Measurements from ENCODE around the gene COL18A1.
"Not testable (repeated sequence)": the region's sequence is repeated elsewhere in the genome, so short reads cannot be mapped to it uniquely, and the experiment has no call there.

The COL18A1 gene

DNA sequence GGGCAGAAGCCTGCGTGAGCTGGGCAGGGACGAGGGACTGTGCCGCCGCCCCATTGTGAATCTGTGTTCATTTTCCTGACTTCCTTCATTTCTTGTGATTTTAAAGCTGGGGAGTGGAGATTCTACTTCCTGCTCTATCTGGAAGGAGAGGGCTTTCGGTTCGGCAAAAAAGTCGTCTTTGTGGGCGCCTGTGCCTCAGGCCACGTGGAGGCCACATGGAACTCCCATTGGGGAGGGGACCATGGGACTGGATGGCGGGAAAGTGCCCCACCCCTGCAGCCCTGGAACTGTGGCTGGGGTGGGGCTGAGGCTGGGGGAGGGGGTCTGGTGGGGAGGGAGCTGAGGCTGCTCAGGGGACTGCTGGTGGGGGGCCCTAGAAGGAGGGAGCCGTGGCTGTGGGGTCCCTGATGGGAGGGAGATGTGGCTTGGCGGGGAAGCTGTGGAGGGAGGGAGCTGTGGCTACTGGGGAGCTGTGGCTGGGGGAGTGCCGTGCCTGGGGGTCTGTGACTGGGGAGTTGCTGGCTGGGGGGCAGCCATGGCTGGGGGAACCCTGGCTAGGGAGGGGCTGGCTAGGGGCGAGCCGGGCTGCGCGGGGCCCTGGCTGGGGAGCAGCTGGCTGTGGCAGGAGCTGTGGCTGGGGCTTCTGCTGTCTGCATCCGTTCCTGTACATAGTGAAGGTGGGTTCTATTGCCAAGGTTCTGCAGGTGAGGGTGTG, 31.5 kb downstream of the COL18A1 start:
- Histone ChIP-seq H3K36me3 (ENCODE audit: control insufficient read depth, insufficient read depth, low read length, severe bottlenecking) (no peaks in the 10 kb centered on the region), H3K9me3 (ENCODE audit: control insufficient read depth, low read length) (no peaks in the 10 kb centered on the region), H3K4me3 (ENCODE audit: low read length) (no peak overlapping the region), H3K27me3 (replicated peaks; ENCODE audit: control insufficient read depth, insufficient read depth, low read length) (no peaks in the 10 kb centered on the region), H3K9ac (ENCODE audit: low read length) (no peak overlapping the region), H3K4me1 (ENCODE audit: control insufficient read depth, insufficient read depth, low read length) (peaks cover 19% of the 10 kb centered on the region)
- no peak for DNase-seq (ENCODE audit: low read depth)

GRCh38 chr21:45437844-45438243, 32.9 kb downstream of the COL18A1 start:
- H3K27me3 ChIP-seq (replicated peaks; ENCODE audit: control insufficient read depth, insufficient read depth, low read length); H3K9ac ChIP-seq (ENCODE audit: low read length); H3K4me3 ChIP-seq (ENCODE audit: low read length); H3K9me3 ChIP-seq (ENCODE audit: control insufficient read depth, low read length); H3K36me3 ChIP-seq (ENCODE audit: control insufficient read depth, insufficient read depth, low read length, severe bottlenecking); DNase-seq (ENCODE audit: low read depth): not testable (repeated sequence)
- peaks cover 13% of the 10 kb centered on the region for H3K4me1 ChIP-seq (ENCODE audit: control insufficient read depth, insufficient read depth, low read length)

- Histone ChIP-seq H3K27me3 (replicated peaks; ENCODE audit: control insufficient read depth, insufficient read depth, low read length) (no peaks in the 10 kb centered on the region), H3K4me1 (ENCODE audit: control insufficient read depth, insufficient read depth, low read length) (peaks cover 7% of the 10 kb centered on the region), H3K9ac (ENCODE audit: low read length) (peak overlapping the region; percentile 83), H3K4me3 (ENCODE audit: low read length) (peak overlapping the region; percentile 70), H3K9me3 (ENCODE audit: control insufficient read depth, low read length) (no peaks in the 10 kb centered on the region), H3K36me3 (ENCODE audit: control insufficient read depth, insufficient read depth, low read length, severe bottlenecking) (no peaks in the 10 kb centered on the region)
- DNase-seq (ENCODE audit: low read depth): no peak
Measured at GRCh38 chr21:45438391-45439145, 33.6 kb downstream of the COL18A1 start.

DNA sequence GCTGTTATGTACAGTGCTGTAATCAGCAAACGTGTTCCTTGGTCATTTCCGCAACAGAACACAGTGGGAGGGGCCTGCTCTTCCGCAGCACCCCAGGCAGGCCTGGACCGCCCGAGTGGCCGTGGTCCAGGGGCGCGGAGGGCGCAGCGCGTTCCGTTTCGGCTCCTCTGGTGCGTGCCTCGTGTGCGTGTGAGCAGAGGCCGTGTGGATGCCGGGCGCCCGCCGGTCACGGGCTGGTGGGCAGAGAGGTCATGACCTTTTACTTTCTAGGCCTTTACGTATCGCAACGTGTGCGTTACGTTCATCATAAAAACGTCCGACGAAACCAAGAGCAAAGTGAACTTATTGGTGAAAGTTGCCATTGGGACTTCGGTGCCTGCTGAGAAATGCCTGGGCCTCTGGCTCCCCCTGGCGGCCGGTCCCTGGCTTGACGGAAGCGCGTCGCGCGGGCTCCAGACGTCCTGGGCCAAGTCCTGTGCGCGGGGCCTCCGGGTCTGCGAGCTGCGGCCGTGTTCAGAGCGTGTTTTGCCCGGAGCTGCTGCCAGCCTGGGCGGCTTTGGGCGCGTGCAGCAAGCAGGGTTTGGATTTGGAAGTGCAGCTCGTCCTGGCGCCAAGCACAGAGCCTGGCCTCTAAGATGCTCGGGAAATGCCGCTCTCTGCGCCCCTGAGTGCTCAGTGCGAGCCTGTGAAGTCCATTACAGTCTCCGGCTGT, 34.4 kb downstream of the COL18A1 start:
- no peaks in the 10 kb centered on the region for H3K9me3 ChIP-seq (ENCODE audit: control insufficient read depth, low read length)
- peak; percentile 90 for DNase-seq (ENCODE audit: low read depth)
- H3K36me3 ChIP-seq (ENCODE audit: control insufficient read depth, insufficient read depth, low read length, severe bottlenecking): no peaks in the 10 kb centered on the region
- peaks cover 7% of the 10 kb centered on the region for H3K4me1 ChIP-seq (ENCODE audit: control insufficient read depth, insufficient read depth, low read length)
- H3K4me3 ChIP-seq (ENCODE audit: low read length): peak overlapping the region; percentile 70
- peak overlapping the region; percentile 83 for H3K9ac ChIP-seq (ENCODE audit: low read length)
- no peaks in the 10 kb centered on the region for H3K27me3 ChIP-seq (replicated peaks; ENCODE audit: control insufficient read depth, insufficient read depth, low read length)

- H3K4me1 ChIP-seq (ENCODE audit: control insufficient read depth, insufficient read depth, low read length): peaks cover 7% of the 10 kb centered on the region
- DNase-seq (ENCODE audit: low read depth): no peak
- no peak overlapping the region for H3K4me3 ChIP-seq (ENCODE audit: low read length)
- no peaks in the 10 kb centered on the region for H3K36me3 ChIP-seq (ENCODE audit: control insufficient read depth, insufficient read depth, low read length, severe bottlenecking)
- no peaks in the 10 kb centered on the region for H3K9me3 ChIP-seq (ENCODE audit: control insufficient read depth, low read length)
- H3K9ac ChIP-seq (ENCODE audit: low read length): no peak overlapping the region
- no peaks in the 10 kb centered on the region for H3K27me3 ChIP-seq (replicated peaks; ENCODE audit: control insufficient read depth, insufficient read depth, low read length)
Measured at GRCh38 chr21:45439901-45440461, 35.0 kb downstream of the COL18A1 start.

GRCh38 chr21:45440736-45441350, 35.9 kb downstream of the COL18A1 start:
- Histone ChIP-seq H3K4me1 (ENCODE audit: control insufficient read depth, insufficient read depth, low read length) (peaks cover 7% of the 10 kb centered on the region), H3K27me3 (replicated peaks; ENCODE audit: control insufficient read depth, insufficient read depth, low read length) (no peaks in the 10 kb centered on the region), H3K9ac (ENCODE audit: low read length) (no peak overlapping the region), H3K4me3 (ENCODE audit: low read length) (no peak overlapping the region), H3K9me3 (ENCODE audit: control insufficient read depth, low read length) (no peaks in the 10 kb centered on the region), H3K36me3 (ENCODE audit: control insufficient read depth, insufficient read depth, low read length, severe bottlenecking) (no peaks in the 10 kb centered on the region)
- DNase-seq (ENCODE audit: low read depth): no peak

DNA sequence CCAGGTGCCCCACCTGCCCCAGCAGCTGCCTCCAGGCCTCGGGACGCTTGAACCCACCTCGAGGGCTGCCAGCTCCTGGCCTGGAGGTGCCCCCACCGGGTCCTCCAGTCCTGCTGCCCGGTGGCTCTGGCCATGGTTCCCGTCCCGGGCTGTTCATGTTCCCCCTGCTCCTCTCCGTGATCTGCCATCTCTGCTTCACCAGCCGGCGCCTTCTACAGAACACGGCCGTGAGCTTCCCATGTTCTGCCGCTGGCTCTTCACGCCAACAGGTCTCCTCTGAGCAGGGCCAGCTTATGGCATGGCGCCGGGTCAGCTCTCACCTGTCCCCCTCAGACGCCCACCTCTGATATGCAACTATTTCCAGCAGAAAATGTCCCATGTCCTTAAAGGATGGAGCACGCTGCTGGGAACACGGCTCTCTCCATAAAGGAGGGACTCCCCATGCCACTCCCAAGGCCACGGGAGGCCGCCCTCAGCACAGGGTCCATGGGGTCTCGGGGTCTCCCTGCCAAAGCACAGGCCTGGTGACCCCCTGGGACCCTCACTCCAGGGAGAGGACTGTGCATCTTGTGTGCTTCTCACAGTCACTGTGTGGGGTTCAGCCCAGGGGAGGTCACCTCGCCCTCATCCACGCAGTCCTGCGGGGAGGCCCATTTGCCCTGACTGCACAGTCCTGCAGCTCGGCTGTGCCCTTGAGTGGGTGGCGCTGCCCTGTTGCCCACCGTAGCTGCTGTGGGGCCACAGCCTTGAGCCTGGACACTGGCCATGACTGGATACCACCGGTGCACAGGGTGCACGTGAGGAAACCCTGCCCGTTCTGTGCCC, 36.7 kb downstream of the COL18A1 start:
- Histone ChIP-seq H3K9ac (ENCODE audit: low read length) (no peak overlapping the region), H3K27me3 (replicated peaks; ENCODE audit: control insufficient read depth, insufficient read depth, low read length) (no peaks in the 10 kb centered on the region), H3K4me1 (ENCODE audit: control insufficient read depth, insufficient read depth, low read length) (peaks cover 7% of the 10 kb centered on the region), H3K4me3 (ENCODE audit: low read length) (no peak overlapping the region), H3K9me3 (ENCODE audit: control insufficient read depth, low read length) (peaks cover 1% of the 10 kb centered on the region), H3K36me3 (ENCODE audit: control insufficient read depth, insufficient read depth, low read length, severe bottlenecking) (no peaks in the 10 kb centered on the region)
- no peak for DNase-seq (ENCODE audit: low read depth)

- DNase-seq (ENCODE audit: low read depth): no peak
- Histone ChIP-seq H3K36me3 (ENCODE audit: control insufficient read depth, insufficient read depth, low read length, severe bottlenecking) (no peaks in the 10 kb centered on the region), H3K27me3 (replicated peaks; ENCODE audit: control insufficient read depth, insufficient read depth, low read length) (no peaks in the 10 kb centered on the region), H3K4me3 (ENCODE audit: low read length) (no peak overlapping the region), H3K4me1 (ENCODE audit: control insufficient read depth, insufficient read depth, low read length) (peaks cover 7% of the 10 kb centered on the region), H3K9ac (ENCODE audit: low read length) (no peak overlapping the region), H3K9me3 (ENCODE audit: control insufficient read depth, low read length) (peaks cover 5% of the 10 kb centered on the region)
Measured at GRCh38 chr21:45442276-45442675, 37.3 kb downstream of the COL18A1 start.

DNA sequence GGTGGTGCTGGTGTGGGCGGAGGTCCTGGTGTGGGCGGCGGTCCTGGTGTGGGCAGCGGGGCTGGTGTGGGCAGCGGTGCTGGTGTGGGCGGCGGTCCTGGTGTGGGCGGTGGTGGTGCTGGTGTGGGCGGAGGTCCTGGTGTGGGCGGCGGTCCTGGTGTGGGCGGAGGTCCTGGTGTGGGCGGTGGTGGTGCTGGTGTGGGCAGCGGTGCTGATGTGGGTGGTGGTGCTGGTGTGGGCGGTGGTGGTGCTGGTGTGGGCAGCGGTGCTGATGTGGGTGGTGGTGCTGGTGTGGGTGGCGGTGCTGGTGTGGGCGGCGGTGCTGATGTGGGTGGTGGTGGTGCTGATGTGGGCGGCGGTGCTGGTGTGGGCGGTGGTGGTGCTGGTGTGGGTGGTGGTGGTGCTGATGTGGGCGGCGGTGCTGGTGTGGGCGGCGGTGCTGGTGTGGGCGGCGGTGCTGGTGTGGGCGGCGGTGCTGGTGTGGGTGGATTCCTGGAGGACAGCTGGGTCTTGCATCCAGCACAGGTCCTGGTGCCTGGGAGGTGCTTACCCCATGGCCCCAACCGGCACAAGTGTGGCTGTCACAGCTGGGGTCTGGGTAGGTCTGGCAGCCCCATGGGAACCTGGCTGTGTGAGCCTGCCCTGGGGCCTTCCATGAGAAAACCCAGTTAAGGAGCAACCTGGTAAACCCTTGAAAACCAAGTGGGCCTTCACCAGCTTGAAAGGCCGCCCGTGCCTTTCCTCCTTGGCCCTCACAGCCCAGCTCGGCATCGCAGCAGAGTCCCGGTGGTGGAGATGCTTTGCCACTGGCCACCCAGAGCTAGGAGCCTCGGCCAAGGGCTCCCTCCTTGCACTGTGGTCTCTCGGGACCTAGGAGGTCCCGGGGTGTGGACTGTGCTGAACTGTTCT, 38.0 kb downstream of the COL18A1 start:
- not testable (repeated sequence) for H3K4me1 ChIP-seq (ENCODE audit: control insufficient read depth, insufficient read depth, low read length); H3K9ac ChIP-seq (ENCODE audit: low read length); H3K36me3 ChIP-seq (ENCODE audit: control insufficient read depth, insufficient read depth, low read length, severe bottlenecking); H3K4me3 ChIP-seq (ENCODE audit: low read length); H3K9me3 ChIP-seq (ENCODE audit: control insufficient read depth, low read length); H3K27me3 ChIP-seq (replicated peaks; ENCODE audit: control insufficient read depth, insufficient read depth, low read length); DNase-seq (ENCODE audit: low read depth)

All from adipocyte (in vitro differentiated cells).